Measurements from ENCODE around the gene MYLK. TPM values are rescaled to one million over a fixed set of nuclear protein-coding genes. Genes with fewer than 3 reads are reported as not detected.

The MYLK gene
- total and polyA plus RNA-seq, 9 of the 15 experiments (the other 6 are each of a cell fraction or from before 2014, with no cell fraction given), result 0.11 to 0.53 (median 0.18) TPM; not detected in 2

- no peak overlapping the region for H2AFZ ChIP-seq (ENCODE audit: low read depth, low read length)
- DNase-seq (ENCODE audit: extremely low read depth in 1 of 4, low spot score in 3 of 4) (no peak), FAIRE-seq (no peak), ATAC-seq (no peak)
- no peaks in the 10 kb centered on the region for H3K9me1 ChIP-seq (ENCODE audit: control insufficient read depth, insufficient read depth, low read length)
- BruUV-seq (replicated peaks), result no TSS peak
- in situ Hi-C loops (cut with MboI) (no loop called here), intact Hi-C loops (cut with micrococcal nuclease) (no loop called here)
- no peaks in the 10 kb centered on the region for H4K20me1 ChIP-seq (replicated peaks; ENCODE audit: control insufficient read depth, insufficient read depth, low read length)
- no peak overlapping the region for H3K27ac ChIP-seq (ENCODE audit: extremely low read depth, low read depth, low read length)
- TF ChIP-seq TOE1 (IDR thresholded peaks at IDR 0.05; ENCODE audit: borderline replicate concordance), result no peak
- no peak for TF ChIP-seq TOE1 (CRISPR knock-in tag; IDR thresholded peaks at IDR 0.05; ENCODE audit: borderline replicate concordance, low read depth)
- no peak for TF ChIP-seq SIRT6 (IDR thresholded peaks at IDR 0.05; ENCODE audit: low read depth, low read length)
- H3K4me1 ChIP-seq (replicated peaks in 1 of 2; ENCODE audit: control insufficient read depth in 2 of 2, insufficient read depth in 2 of 2, low read length in 2 of 2), result no peaks in the 10 kb centered on the region
- H3K4me2 ChIP-seq (ENCODE audit: insufficient read depth, low read length), result no peak overlapping the region
- CTCF ChIA-PET (ENCODE audit: low intra/inter-chr PET ratio), result no interaction called here
- H3K9me3 ChIP-seq (replicated peaks; ENCODE audit: control insufficient read depth, insufficient read depth, low read depth, low read length), result no peaks in the 10 kb centered on the region
- POLR2A ChIA-PET, result no interaction called here
- H3K36me3 ChIP-seq (ENCODE audit: control insufficient read depth, insufficient read depth, low read length), result no peaks in the 10 kb centered on the region
- H3K9ac ChIP-seq (ENCODE audit: insufficient read depth in 1 of 2, low read depth in 2 of 2, low read length in 2 of 2), result no peak overlapping the region
- no peaks in the 10 kb centered on the region for H3K79me2 ChIP-seq (ENCODE audit: control insufficient read depth, insufficient read depth, low read length)
- H3K4me3 ChIP-seq, result no peak overlapping the region
- peaks cover 0 to 12% of the 10 kb centered on the region in 2 experiments; a peak in 3 of 5 replicates for H3K27me3 ChIP-seq (ENCODE audit: control insufficient read depth in 2 of 2, insufficient read depth in 2 of 2, low read length in 2 of 2)
- 0% methylated on average over 2 of the region's 2 CpGs for WGBS (ENCODE audit: insufficient coverage, low coverage, missing lambda C conversion rate)
Observed at GRCh38 chr3:123762805-123763204, 121.3 kb downstream of the MYLK start.

- FAIRE-seq (no peak), ATAC-seq (no peak), DNase-seq (ENCODE audit: extremely low read depth in 1 of 4, low spot score in 3 of 4) (no peak)
- no peaks in the 10 kb centered on the region for H3K9me1 ChIP-seq (ENCODE audit: control insufficient read depth, insufficient read depth, low read length)
- intact Hi-C loops (cut with micrococcal nuclease), result no loop called here
- peaks cover 0 to 7% of the 10 kb centered on the region in 2 experiments; a peak in 3 of 5 replicates for H3K27me3 ChIP-seq (ENCODE audit: control insufficient read depth in 2 of 2, insufficient read depth in 2 of 2, low read length in 2 of 2)
- H2AFZ ChIP-seq (ENCODE audit: low read depth, low read length), result no peak overlapping the region
- ChIA-PET CTCF (ENCODE audit: low intra/inter-chr PET ratio) (no interaction called here), POLR2A (no interaction called here)
- WGBS (ENCODE audit: insufficient coverage, low coverage, missing lambda C conversion rate), result 0% methylated on average over 1 of the region's 1 CpG
- BruUV-seq (replicated peaks), result no TSS peak
- H4K20me1 ChIP-seq (replicated peaks; ENCODE audit: control insufficient read depth, insufficient read depth, low read length), result no peaks in the 10 kb centered on the region
- no peak overlapping the region for H3K27ac ChIP-seq (ENCODE audit: extremely low read depth, low read depth, low read length)
- H3K4me1 ChIP-seq (replicated peaks in 1 of 2; ENCODE audit: control insufficient read depth in 2 of 2, insufficient read depth in 2 of 2, low read length in 2 of 2), result no peaks in the 10 kb centered on the region
- in situ Hi-C loops (cut with MboI), result no loop called here
- no peak overlapping the region for H3K9ac ChIP-seq (ENCODE audit: insufficient read depth in 1 of 2, low read depth in 2 of 2, low read length in 2 of 2)
- no peak overlapping the region for H3K4me2 ChIP-seq (ENCODE audit: insufficient read depth, low read length)
- H3K9me3 ChIP-seq (replicated peaks; ENCODE audit: control insufficient read depth, insufficient read depth, low read depth, low read length), result no peaks in the 10 kb centered on the region
- no peaks in the 10 kb centered on the region for H3K79me2 ChIP-seq (ENCODE audit: control insufficient read depth, insufficient read depth, low read length)
- no peak overlapping the region for H3K4me3 ChIP-seq
- H3K36me3 ChIP-seq (ENCODE audit: control insufficient read depth, insufficient read depth, low read length), result no peaks in the 10 kb centered on the region
- TF ChIP-seq ZNF408 (CRISPR knock-in tag; IDR thresholded peaks at IDR 0.05; ENCODE audit: low read depth) (no peak), SRSF7 (optimal IDR thresholded peaks at IDR 0.05; ENCODE audit: low read depth, low read length) (no peak), BDP1 (IDR thresholded peaks at IDR 0.05; ENCODE audit: insufficient read depth, insufficient read length) (no peak), POU5F1 (IDR thresholded peaks at IDR 0.05; ENCODE audit: borderline replicate concordance, low read depth, low read length, partially characterized antibody) (no peak), AFF1 (IDR thresholded peaks at IDR 0.05; ENCODE audit: low read depth in 1 of 2, partially characterized antibody in 2 of 2) (no peak), CTBP1 (IDR thresholded peaks at IDR 0.05; ENCODE audit: borderline replicate concordance) (no peak), UBTF (IDR thresholded peaks at IDR 0.05; ENCODE audit: borderline replicate concordance in 1 of 2, low read depth in 2 of 2, low read length in 2 of 2) (no peak)
Observed at GRCh38 chr3:123760817-123761216, 123.3 kb downstream of the MYLK start.

Measured in K562 (cell line).